GM12801 (cell line): ENCODE results near the gene MYO18A.

Experiments
- CTCF ChIP-seq: IDR thresholded peaks from one replicate; pipeline ENCODE4 v1.5.1; 2011; ENCODE audit warnings: control low read depth; ENCODE audit not compliant: insufficient read length; ENCODE audit errors: extremely low read depth

MYO18A gene

GRCh38 chr17:29045026-29045425, 135.2 kb downstream of the MYO18A start:
- no peak for TF ChIP-seq CTCF

- no peak for TF ChIP-seq CTCF
Measured at GRCh38 chr17:29043539-29044145, 136.6 kb downstream of the MYO18A start.

- no peak for TF ChIP-seq CTCF
Measured at GRCh38 chr17:29042679-29043538, 137.3 kb downstream of the MYO18A start, which contains the start of gene PIPOX. TSS of gene PIPOX (plus strand) at chr17:29043141. CDS start at chr17:29043226, 85 bp downstream.

- no peak for TF ChIP-seq CTCF
Measured at GRCh38 chr17:29042026-29042678, 138.0 kb downstream of the MYO18A start.

GRCh38 chr17:29041571-29041970, 138.6 kb downstream of the MYO18A start:
- TF ChIP-seq CTCF = no peak

- TF ChIP-seq CTCF = no peak
Measured at GRCh38 chr17:29041091-29041490, 139.1 kb downstream of the MYO18A start.
